Parathyroid adenoma (tissue), 2 donors: ENCODE data around the gene C4BPB.

Experiments used
- H2AFZ ChIP-seq: fragments of 300-600 bp; sonication (generic); one replicate; pipeline ENCODE4 v1.7.0; 2017; ENCODE audit warnings: antibody characterized with exemption, mild to moderate bottlenecking
- H3K27ac ChIP-seq: fragments of 300-600 bp; sonication (generic); one replicate; pipeline ENCODE4 v1.7.0; 2017
- H3K27me3 ChIP-seq: fragments of 300-600 bp; sonication (generic); one replicate; pipeline ENCODE4 v1.7.0; 2017; ENCODE audit warnings: low read length; ENCODE audit not compliant: control insufficient read depth, insufficient read depth
- H3K36me3 ChIP-seq: fragments of 300-600 bp; sonication (generic); one replicate; pipeline ENCODE4 v1.7.0; 2017; ENCODE audit warnings: low read length; ENCODE audit not compliant: control insufficient read depth, insufficient read depth
- H3K4me1 ChIP-seq: fragments of 300-600 bp; sonication (generic); one replicate; pipeline ENCODE4 v1.7.0; 2017; ENCODE audit warnings: control low read depth
- H3K4me2 ChIP-seq: fragments of 300-600 bp; sonication (generic); one replicate; pipeline ENCODE4 v1.7.0; 2017; ENCODE audit warnings: low read length
- H3K4me3 ChIP-seq: fragments of 300-600 bp; sonication (generic); one replicate; pipeline ENCODE4 v1.7.0; 2017; ENCODE audit warnings: low read depth, low read length
- H3K79me2 ChIP-seq: fragments of 300-600 bp; sonication (generic); one replicate; pipeline ENCODE4 v1.7.0; 2017; ENCODE audit warnings: control low read depth
- H3K9ac ChIP-seq: fragments of 300-600 bp; sonication (generic); one replicate; pipeline ENCODE4 v1.7.0; 2017; ENCODE audit warnings: mild to moderate bottlenecking
- H3K9me3 ChIP-seq: fragments of 300-600 bp; sonication (generic); one replicate; pipeline ENCODE4 v1.7.0; 2017; ENCODE audit warnings: low read length; ENCODE audit not compliant: control insufficient read depth
- CTCF ChIP-seq: fragments of 300-600 bp; sonication (generic); IDR thresholded peaks from one replicate; pipeline ENCODE4 v1.7.0; 2017; ENCODE audit warnings: antibody characterized with exemption, mild to moderate bottlenecking
- donor health status: primary hyperparathyroidism.

Gene C4BPB

GRCh38 chr1:207047505-207047904, 41.2 kb upstream of the C4BPB start:
- Histone ChIP-seq H3K4me3 (no peak overlapping the region), H2AFZ (no peak overlapping the region), H3K4me2 (no peak overlapping the region), H3K27me3 (no peaks in the 10 kb centered on the region), H3K9ac (no peak overlapping the region), H3K79me2 (no peaks in the 10 kb centered on the region), H3K4me1 (no peaks in the 10 kb centered on the region), H3K9me3 (no peaks in the 10 kb centered on the region), H3K36me3 (no peaks in the 10 kb centered on the region), H3K27ac (no peak overlapping the region)
- TF ChIP-seq CTCF, result no peak

GRCh38 chr1:207048041-207048440, 40.6 kb upstream of the C4BPB start:
- Histone ChIP-seq H3K4me3 (no peak overlapping the region), H3K4me1 (no peaks in the 10 kb centered on the region)
- no peak for TF ChIP-seq CTCF

GRCh38 chr1:207049054-207049453, 39.6 kb upstream of the C4BPB start:
- TF ChIP-seq CTCF, result no peak
- no peaks in the 10 kb centered on the region for H3K36me3 ChIP-seq
- H2AFZ ChIP-seq, result no peak overlapping the region
- H3K27me3 ChIP-seq, result no peaks in the 10 kb centered on the region
- H3K9ac ChIP-seq, result no peak overlapping the region
- no peak overlapping the region for H3K4me3 ChIP-seq
- H3K4me1 ChIP-seq, result no peaks in the 10 kb centered on the region
- H3K27ac ChIP-seq, result no peak overlapping the region
- H3K9me3 ChIP-seq, result no peaks in the 10 kb centered on the region
- no peaks in the 10 kb centered on the region for H3K79me2 ChIP-seq
- H3K4me2 ChIP-seq, result no peak overlapping the region

More at GRCh38 chr1:207048041-207048440, 40.6 kb upstream of the C4BPB start:
- Histone ChIP-seq H3K27me3 (no peaks in the 10 kb centered on the region), H3K9me3 (no peaks in the 10 kb centered on the region), H3K27ac (no peak overlapping the region), H3K36me3 (no peaks in the 10 kb centered on the region), H3K9ac (no peak overlapping the region), H2AFZ (no peak overlapping the region), H3K79me2 (no peaks in the 10 kb centered on the region), H3K4me2 (no peak overlapping the region)

GRCh38 chr1:207049514-207049913, 39.1 kb upstream of the C4BPB start:
- no peak overlapping the region for H3K4me3 ChIP-seq
- no peak for TF ChIP-seq CTCF

GRCh38 chr1:207049974-207050391, 38.7 kb upstream of the C4BPB start:
- no peaks in the 10 kb centered on the region for H3K9me3 ChIP-seq
- H3K4me2 ChIP-seq, result peak overlapping the region; percentile 71
- H3K79me2 ChIP-seq, result no peaks in the 10 kb centered on the region
- no peaks in the 10 kb centered on the region for H3K27me3 ChIP-seq
- peak; percentile 61 for TF ChIP-seq CTCF
- H2AFZ ChIP-seq, result peak overlapping the region; percentile 95
- peak overlapping the region; percentile 57 for H3K4me3 ChIP-seq
- H3K27ac ChIP-seq, result no peak overlapping the region
- H3K36me3 ChIP-seq, result no peaks in the 10 kb centered on the region
- H3K9ac ChIP-seq, result no peak overlapping the region
- no peaks in the 10 kb centered on the region for H3K4me1 ChIP-seq

More at GRCh38 chr1:207049514-207049913, 39.1 kb upstream of the C4BPB start:
- Histone ChIP-seq H2AFZ (no peak overlapping the region), H3K36me3 (no peaks in the 10 kb centered on the region), H3K9ac (no peak overlapping the region), H3K27ac (no peak overlapping the region), H3K4me1 (no peaks in the 10 kb centered on the region), H3K27me3 (no peaks in the 10 kb centered on the region), H3K9me3 (no peaks in the 10 kb centered on the region), H3K4me2 (peak overlapping the region; percentile 71), H3K79me2 (no peaks in the 10 kb centered on the region)
